Measurements from ENCODE around the gene GJC3.

DNA sequence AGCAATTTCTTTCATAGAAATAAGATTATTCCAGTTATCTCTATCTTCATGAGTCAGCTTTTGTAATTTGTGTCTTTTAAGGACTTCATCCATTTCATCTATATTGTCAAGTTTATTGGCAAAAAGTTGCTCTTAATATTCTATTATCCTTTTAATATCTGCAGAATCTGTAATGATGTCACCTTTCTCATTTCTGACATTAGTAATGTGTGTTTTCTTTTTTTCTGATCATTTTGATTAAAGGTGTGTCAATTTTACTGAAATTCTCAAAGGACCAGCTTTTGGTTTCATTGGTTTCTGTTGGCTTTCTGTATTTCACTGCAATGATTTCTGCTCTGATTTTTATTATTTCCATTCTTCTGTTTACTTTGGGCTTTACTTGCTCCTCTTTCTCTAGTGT, 34.7 kb downstream of the GJC3 start:
- TF ChIP-seq, protein P1, sequence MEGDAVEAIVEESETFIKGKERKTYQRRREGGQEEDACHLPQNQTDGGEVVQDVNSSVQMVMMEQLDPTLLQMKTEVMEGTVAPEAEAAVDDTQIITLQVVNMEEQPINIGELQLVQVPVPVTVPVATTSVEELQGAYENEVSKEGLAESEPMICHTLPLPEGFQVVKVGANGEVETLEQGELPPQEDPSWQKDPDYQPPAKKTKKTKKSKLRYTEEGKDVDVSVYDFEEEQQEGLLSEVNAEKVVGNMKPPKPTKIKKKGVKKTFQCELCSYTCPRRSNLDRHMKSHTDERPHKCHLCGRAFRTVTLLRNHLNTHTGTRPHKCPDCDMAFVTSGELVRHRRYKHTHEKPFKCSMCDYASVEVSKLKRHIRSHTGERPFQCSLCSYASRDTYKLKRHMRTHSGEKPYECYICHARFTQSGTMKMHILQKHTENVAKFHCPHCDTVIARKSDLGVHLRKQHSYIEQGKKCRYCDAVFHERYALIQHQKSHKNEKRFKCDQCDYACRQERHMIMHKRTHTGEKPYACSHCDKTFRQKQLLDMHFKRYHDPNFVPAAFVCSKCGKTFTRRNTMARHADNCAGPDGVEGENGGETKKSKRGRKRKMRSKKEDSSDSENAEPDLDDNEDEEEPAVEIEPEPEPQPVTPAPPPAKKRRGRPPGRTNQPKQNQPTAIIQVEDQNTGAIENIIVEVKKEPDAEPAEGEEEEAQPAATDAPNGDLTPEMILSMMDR (conservative IDR thresholded peaks at IDR 0.05; ENCODE audit: low read depth, low read length): no peak
- TF ChIP-seq EZH2 (IDR thresholded peaks at IDR 0.05; ENCODE audit: borderline replicate concordance, low read depth, low read length, poor library complexity, severe bottlenecking): no peak
